ENCODE results near the gene BLVRB.

GRCh38 chr19:40446263-40446784 is 19.2 kb downstream of the BLVRB start:
- TF ChIP-seq POLR2AphosphoS5 (IDR thresholded peaks at IDR 0.05) (no peak), CTCF (IDR thresholded peaks at IDR 0.05) (no peak), POLR2A (IDR thresholded peaks at IDR 0.05) (no peak), EP300 (IDR thresholded peaks at IDR 0.05) (no peak)
